DOHH2 (cell line): ENCODE measurements around the gene RALGPS2.

ENCODE experiments used
- H3F3A ChIP-seq: fragments of 200-600 bp; sonication (generic), shearing (Covaris generic); 2 replicates; pipeline ENCODE4 v1.6.0; 2016; ENCODE audit warnings: antibody characterized with exemption, mild to moderate bottlenecking; ENCODE audit not compliant: control insufficient read depth, insufficient read depth
- H3K27ac ChIP-seq: fragments of 200-600 bp; sonication (generic); 2 replicates; pipeline ENCODE4 v1.5.1; 2014; ENCODE audit warnings: low read depth, mild to moderate bottlenecking, low read length, moderate library complexity
- H3K27me3 ChIP-seq: fragments of 200-600 bp; sonication (generic); 2 replicates; pipeline ENCODE4 v1.6.1; 2014; ENCODE audit warnings: mild to moderate bottlenecking, low read length, mixed read lengths; ENCODE audit not compliant: control insufficient read depth
- H3K36me3 ChIP-seq: fragments of 200-600 bp; sonication (generic); 2 replicates; pipeline ENCODE4 v1.6.1; 2014; ENCODE audit warnings: mild to moderate bottlenecking, low read length, moderate library complexity, mixed read lengths; ENCODE audit not compliant: control insufficient read depth
- H3K4me1 ChIP-seq: fragments of 200-600 bp; sonication (generic); 2 replicates; pipeline ENCODE4 v1.6.1; 2014; ENCODE audit warnings: mild to moderate bottlenecking, low read length, mixed read lengths; ENCODE audit not compliant: control insufficient read depth
- H3K4me2 ChIP-seq: fragments of 200-600 bp; sonication (generic); 2 replicates; pipeline ENCODE4 v1.6.0; 2014; ENCODE audit warnings: mild to moderate bottlenecking, low read length, moderate library complexity
- H3K4me3 ChIP-seq: fragments of 200-600 bp; sonication (generic); 2 replicates; pipeline ENCODE4 v1.5.1; 2014; ENCODE audit warnings: mild to moderate bottlenecking, low read length, mixed read lengths
- H3K79me2 ChIP-seq: fragments of 200-600 bp; sonication (generic); 2 replicates; pipeline ENCODE4 v1.6.1; 2014; ENCODE audit warnings: mild to moderate bottlenecking, low read length, mixed read lengths; ENCODE audit not compliant: control insufficient read depth
- H3K9me2 ChIP-seq: fragments of 200-600 bp; sonication (generic); replicated peaks from 2 replicates; pipeline ENCODE4 v1.6.1; 2014; ENCODE audit warnings: mild to moderate bottlenecking, low read length, mixed read lengths; ENCODE audit not compliant: control insufficient read depth
- H3K9me3 ChIP-seq: fragments of 200-600 bp; sonication (generic); 2 replicates; pipeline ENCODE4 v1.6.1; 2014; ENCODE audit warnings: antibody characterized with exemption, low read length, mixed read lengths; ENCODE audit not compliant: control insufficient read depth, insufficient read depth
- H4K20me1 ChIP-seq: fragments of 200-600 bp; sonication (generic); 2 replicates; pipeline ENCODE4 v1.6.0; 2014; ENCODE audit warnings: low read depth, mild to moderate bottlenecking, antibody characterized with exemption, low read length, moderate library complexity; ENCODE audit not compliant: control insufficient read depth, insufficient read depth
- EZH2phosphoT487 ChIP-seq: fragments of 200-600 bp; sonication (generic); IDR thresholded peaks from 2 replicates; pipeline ENCODE4 v1.6.1; 2017; ENCODE audit warnings: borderline replicate concordance, mild to moderate bottlenecking, antibody characterized with exemption, low read length, moderate library complexity, mixed read lengths
- TF ChIP-seq, protein P1 (sequence below): fragments of 200-600 bp; sonication (generic); IDR thresholded peaks from one replicate; pipeline ENCODE4 v1.5.1; 2014; ENCODE audit warnings: antibody characterized with exemption, mild to moderate bottlenecking, low read depth, low read length; ENCODE audit not compliant: poor library complexity, severe bottlenecking

Gene RALGPS2

DNA sequence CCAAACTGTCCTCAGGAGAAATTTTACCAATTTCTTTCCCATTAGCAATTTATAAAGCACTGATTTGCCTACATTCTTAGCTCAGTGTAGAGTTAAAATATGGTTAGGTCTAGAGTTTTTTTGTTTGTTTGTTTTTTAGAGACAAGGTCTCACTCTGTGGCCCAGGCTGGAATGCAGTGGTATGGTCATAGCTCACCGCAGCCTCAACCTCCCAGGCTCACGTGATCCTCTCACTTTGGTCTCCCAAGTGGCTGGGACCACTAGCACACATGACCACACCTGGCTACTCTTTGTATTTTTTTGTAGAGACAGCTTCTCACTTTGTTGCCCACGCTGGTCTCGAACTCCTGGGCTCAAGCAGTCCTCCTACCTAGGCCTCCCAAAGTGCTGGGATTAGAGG, 10.6 kb upstream of the RALGPS2 start:
- no peaks in the 10 kb centered on the region for H3K9me3 ChIP-seq
- peaks cover 20% of the 10 kb centered on the region for H3K4me1 ChIP-seq
- H3K27ac ChIP-seq: no peak overlapping the region
- H3K4me3 ChIP-seq: no peak overlapping the region
- no peak overlapping the region for H3K4me2 ChIP-seq
- H3K9me2 ChIP-seq: no peaks in the 10 kb centered on the region
- TF ChIP-seq, protein P1, sequence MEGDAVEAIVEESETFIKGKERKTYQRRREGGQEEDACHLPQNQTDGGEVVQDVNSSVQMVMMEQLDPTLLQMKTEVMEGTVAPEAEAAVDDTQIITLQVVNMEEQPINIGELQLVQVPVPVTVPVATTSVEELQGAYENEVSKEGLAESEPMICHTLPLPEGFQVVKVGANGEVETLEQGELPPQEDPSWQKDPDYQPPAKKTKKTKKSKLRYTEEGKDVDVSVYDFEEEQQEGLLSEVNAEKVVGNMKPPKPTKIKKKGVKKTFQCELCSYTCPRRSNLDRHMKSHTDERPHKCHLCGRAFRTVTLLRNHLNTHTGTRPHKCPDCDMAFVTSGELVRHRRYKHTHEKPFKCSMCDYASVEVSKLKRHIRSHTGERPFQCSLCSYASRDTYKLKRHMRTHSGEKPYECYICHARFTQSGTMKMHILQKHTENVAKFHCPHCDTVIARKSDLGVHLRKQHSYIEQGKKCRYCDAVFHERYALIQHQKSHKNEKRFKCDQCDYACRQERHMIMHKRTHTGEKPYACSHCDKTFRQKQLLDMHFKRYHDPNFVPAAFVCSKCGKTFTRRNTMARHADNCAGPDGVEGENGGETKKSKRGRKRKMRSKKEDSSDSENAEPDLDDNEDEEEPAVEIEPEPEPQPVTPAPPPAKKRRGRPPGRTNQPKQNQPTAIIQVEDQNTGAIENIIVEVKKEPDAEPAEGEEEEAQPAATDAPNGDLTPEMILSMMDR: no peak
- no peaks in the 10 kb centered on the region for H4K20me1 ChIP-seq
- no peaks in the 10 kb centered on the region for H3K27me3 ChIP-seq
- H3K79me2 ChIP-seq: no peaks in the 10 kb centered on the region
- no peaks in the 10 kb centered on the region for H3K36me3 ChIP-seq
- H3F3A ChIP-seq: no peaks in the 10 kb centered on the region

DNA sequence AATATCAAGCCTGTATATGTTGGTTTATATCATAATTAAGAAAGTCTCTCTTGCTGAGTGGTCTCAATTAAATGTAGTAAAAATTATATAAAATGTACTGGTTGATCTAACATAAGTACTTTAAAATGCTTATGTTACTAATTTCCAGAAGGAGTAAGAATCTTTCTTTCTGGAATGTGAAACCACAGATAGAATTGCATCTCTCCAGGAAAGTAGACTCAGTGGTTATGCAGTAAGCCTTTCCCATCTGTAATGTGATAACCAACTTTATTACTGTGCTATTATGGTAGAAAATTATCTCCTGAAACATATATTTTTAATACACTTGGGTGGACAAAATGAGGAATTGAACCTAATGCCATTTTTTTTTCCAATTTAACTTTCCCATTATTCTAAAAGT, 8.9 kb upstream of the RALGPS2 start:
- H3K27me3 ChIP-seq: no peaks in the 10 kb centered on the region
- no peak overlapping the region for H3K27ac ChIP-seq
- H3K4me1 ChIP-seq: peaks cover 23% of the 10 kb centered on the region
- TF ChIP-seq, protein P1: no peak
- no peak for TF ChIP-seq EZH2phosphoT487
- H3K9me3 ChIP-seq: no peaks in the 10 kb centered on the region
- H4K20me1 ChIP-seq: no peaks in the 10 kb centered on the region
- H3K36me3 ChIP-seq: no peaks in the 10 kb centered on the region
- H3K4me2 ChIP-seq: no peak overlapping the region
- H3K79me2 ChIP-seq: no peaks in the 10 kb centered on the region
- H3F3A ChIP-seq: no peaks in the 10 kb centered on the region
- H3K4me3 ChIP-seq: no peak overlapping the region
- H3K9me2 ChIP-seq: no peaks in the 10 kb centered on the region

DNA sequence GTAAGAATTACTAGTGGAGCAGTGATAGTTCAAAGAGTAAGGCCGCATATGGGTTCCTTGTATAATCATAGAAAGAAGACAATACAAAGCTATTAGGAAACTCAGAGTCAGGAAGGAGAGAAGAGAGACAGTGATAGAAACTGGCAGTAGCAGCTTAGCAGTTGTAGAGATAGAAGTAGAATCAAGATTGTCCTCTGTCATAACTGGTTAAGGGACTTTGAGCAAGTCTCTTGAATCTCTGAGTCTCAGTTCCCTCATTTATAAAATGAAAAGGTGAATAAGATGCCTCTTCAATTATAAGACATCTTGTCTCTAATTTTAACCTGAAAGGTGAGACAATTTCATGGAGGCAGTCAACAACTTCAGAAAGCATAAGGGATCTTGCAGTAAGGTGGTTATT, 6.5 kb upstream of the RALGPS2 start:
- Histone ChIP-seq H3K4me1 (peaks cover 22% of the 10 kb centered on the region), H3K36me3 (no peaks in the 10 kb centered on the region), H3K79me2 (no peaks in the 10 kb centered on the region), H3K27me3 (no peaks in the 10 kb centered on the region), H3K9me3 (no peaks in the 10 kb centered on the region), H3K9me2 (no peaks in the 10 kb centered on the region), H4K20me1 (no peaks in the 10 kb centered on the region), H3F3A (peaks cover 5% of the 10 kb centered on the region; the same call in 1 of the 2 replicates), H3K27ac (no peak overlapping the region), H3K4me2 (0 out of 2 replicates have a peak overlapping the region, but pooled peaks have one; percentile 2), H3K4me3 (no peak overlapping the region)
- TF ChIP-seq, protein P1: no peak
- TF ChIP-seq EZH2phosphoT487: no peak

DNA sequence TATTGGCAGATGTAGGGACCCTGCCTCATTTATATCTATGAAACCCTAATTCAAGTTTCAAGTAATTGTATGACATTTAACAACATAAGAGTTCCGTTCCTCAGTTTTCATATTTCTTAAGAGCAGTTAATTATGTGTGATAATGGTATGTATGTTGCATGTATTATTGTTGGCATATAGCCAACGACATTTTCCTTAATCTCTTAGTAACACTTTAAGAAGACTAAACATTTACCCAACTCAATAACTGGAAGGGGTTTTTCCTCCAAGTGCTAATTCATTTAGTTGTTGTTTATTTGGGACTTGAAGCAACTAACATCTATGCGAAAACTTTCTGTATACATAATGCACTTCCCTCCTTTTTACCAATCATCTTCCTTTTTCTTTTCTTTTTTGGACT, 1.5 kb upstream of the RALGPS2 start:
- H3K4me2 ChIP-seq: peak overlapping the region; percentile 86
- H3K27me3 ChIP-seq: no peaks in the 10 kb centered on the region
- H3K4me3 ChIP-seq: peak overlapping the region; percentile 89
- no peaks in the 10 kb centered on the region for H4K20me1 ChIP-seq
- no peaks in the 10 kb centered on the region for H3K9me2 ChIP-seq
- peaks cover 9% of the 10 kb centered on the region; the same call in 1 of the 2 replicates for H3F3A ChIP-seq
- H3K27ac ChIP-seq: peak overlapping the region; percentile 91
- H3K9me3 ChIP-seq: no peaks in the 10 kb centered on the region
- peaks cover 46% of the 10 kb centered on the region for H3K4me1 ChIP-seq
- TF ChIP-seq, protein P1: no peak
- TF ChIP-seq EZH2phosphoT487: no peak
- H3K79me2 ChIP-seq: peaks cover 37% of the 10 kb centered on the region
- H3K36me3 ChIP-seq: peaks cover 28% of the 10 kb centered on the region
